Adrenal gland (tissue), 12 donors: Measurements from ENCODE around the gene PACRG. TPM values are rescaled to one million over a fixed set of nuclear protein-coding genes. Genes with fewer than 3 reads are reported as not detected.

Experiments
- DNase-seq, 7 donors: peaks; one replicate each; pipeline ENCODE4 v3.0.0-alpha.2; 2019 to 2020
- H3K27ac ChIP-seq, 5 donors: fragments of 200-600 bp; sonication (generic) in 4 of 5; 1 replicate in 3 of 5; 2 replicates in 2 of 5; pipeline versions ENCODE4 v1.5.1 to v1.8.0; 2016 to 2020; ENCODE audit warnings: mild to moderate bottlenecking in 1 of 5
- H3K27me3 ChIP-seq: fragments of 200-600 bp; 2 replicates; pipeline ENCODE4 v1.8.0; 2021
- H3K36me3 ChIP-seq, 2 donors: fragments of 200-600 bp; replicated peaks in 1 of 2; 1 replicate in 1 of 2; 2 replicates in 1 of 2; pipeline versions ENCODE4 v1.5.1 to v1.8.0; 2018 to 2022
- H3K4me1 ChIP-seq, 2 donors: fragments of 200-600 bp; replicated peaks in 1 of 2; 1 replicate in 1 of 2; 2 replicates in 1 of 2; pipeline versions ENCODE4 v1.5.1 to v1.8.0; 2018 to 2021
- H3K4me3 ChIP-seq, 4 donors: fragments of 200-600 bp; sonication (generic) in 3 of 4; one replicate each; pipeline ENCODE4 v1.5.1; 2016 to 2018
- H3K9me3 ChIP-seq, 3 donors: fragments of 200-600 bp; sonication (generic) in 1 of 3; replicated peaks in 1 of 3; 1 replicate in 2 of 3; 2 replicates in 1 of 3; pipeline versions ENCODE4 v1.5.1 to v1.8.0; 2016 to 2021
- CTCF ChIP-seq, 6 experiments: fragments of 450-650 bp in 4 of 6; fragments of 200-600 bp in 2 of 6; sonication (generic) in 1 of 6; IDR thresholded peaks; 1 replicate in 5 of 6; 2 replicates in 1 of 6; pipeline versions ENCODE4 v1.5.1 to v1.8.0; 2016 to 2021; ENCODE audit warnings: antibody characterized with exemption in 6 of 6, mild to moderate bottlenecking in 2 of 6, moderate library complexity in 1 of 6
- POLR2A ChIP-seq, 2 donors: fragments of 450-650 bp; IDR thresholded peaks; one replicate each; pipeline ENCODE4 v1.6.1; 2017; ENCODE audit warnings: antibody characterized with exemption in 2 of 2, mild to moderate bottlenecking in 2 of 2, moderate library complexity in 1 of 2
- WGBS, 4 donors: extraction: QIAGEN DNeasy Blood & Tissue Kit in 2 of 4; methylation state at CpG; one replicate each; pipeline versions ENCODE4 v1.1.5 to v1.1.7; 2013 to 2017; 5-methylcytosine and 5-hydroxymethylcytosine counted together
- intact Hi-C, 2 donors: fragments of 100-400 bp; cut with DNase I; formaldehyde crosslinking; loops; one replicate each; pipeline versions ENCODE4 v1.14.1 to v1.15.0; 2022 to 2023
- polyA plus RNA-seq, 3 donors: library from polyadenylated mRNA; stranded (reverse); fragments of 200-250 nt in 2 of 3; fragments of 350-450 nt in 1 of 3; fragmentation: Illumina TruSeq in 1 of 3; extraction: RNeasy Lipid Tissue Mini Kit (QIAGEN cat#74804) in 1 of 3; gene quantifications; one replicate each; pipeline ENCODE4 v1.2.3, GENCODE V29; 2013 to 2014
- total RNA-seq, 9 donors: library from RNA; depleted of rRNA in 4 of 9; stranded (reverse); fragments of >200 nt in 4 of 9; fragments of 120-200 nt in 1 of 9; fragmentation: NEBNext Ultra II Directional in 1 of 9; extraction: Animal tissue kit (Norgen Biotek cat#: 25700) in 1 of 9; gene quantifications; one replicate each; pipeline versions ENCODE4 v1.1.0 to v1.2.4, GENCODE V29; 2013 to 2023
- donor health status: healthy with polysubstance abuse.
- donor health status: Bipolar disorder and iron deficiency.
- donor health status: DM: yes; HTN: yes; CAD: no.
- donor health status: DM: no; HTN: no; CAD: no.
- donor health status: DM: no; HTN: no; CAD: no.
- donor health status: DM: yes; HTN: yes; CAD: no.

Gene PACRG
- total and polyA plus RNA-seq, 12 donors, result 0.18 to 6.1 (median 1.4) TPM

DNA sequence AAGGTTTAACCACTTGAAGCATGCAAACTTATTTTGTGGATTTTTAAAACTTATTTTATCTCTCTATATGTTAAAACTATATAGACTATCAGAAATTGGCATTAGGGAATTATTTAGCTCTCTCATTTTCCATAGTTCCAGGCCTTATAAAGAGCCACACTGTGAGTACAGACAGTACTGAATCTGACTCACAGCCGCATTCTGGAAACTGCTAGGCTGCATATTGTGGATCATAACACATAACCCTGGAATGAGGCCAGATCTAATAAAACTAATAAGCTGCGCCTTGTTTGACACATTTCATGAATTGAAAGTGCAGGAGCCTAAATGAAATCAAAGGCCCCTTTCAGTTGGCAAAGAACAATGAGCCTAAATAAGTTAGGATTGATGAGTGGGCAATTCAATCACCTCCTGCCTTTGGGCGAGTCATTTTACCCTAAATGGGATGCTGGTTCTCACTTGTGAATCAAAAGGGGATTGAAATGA is 308.4 kb downstream of the PACRG start:
- intact Hi-C loops, result no loop called here
- WGBS, 4 donors, result 69 to 90% (median 85%) methylated on average over 3 of the region's 3 CpGs
- Histone ChIP-seq H3K27me3 (no peaks in the 10 kb centered on the region), H3K4me3 (no peak overlapping the region), H3K4me1 (no peaks in the 10 kb centered on the region), H3K27ac (no peak overlapping the region), H3K9me3 (peaks cover 0 to 8% (median 0%) of the 10 kb centered on the region in 3 donors), H3K36me3 (no peaks in the 10 kb centered on the region)
- DNase-seq, result no peak
- TF ChIP-seq CTCF (IDR thresholded peaks at IDR 0.05) (no peak), POLR2A (IDR thresholded peaks at IDR 0.05) (no peak)

DNA sequence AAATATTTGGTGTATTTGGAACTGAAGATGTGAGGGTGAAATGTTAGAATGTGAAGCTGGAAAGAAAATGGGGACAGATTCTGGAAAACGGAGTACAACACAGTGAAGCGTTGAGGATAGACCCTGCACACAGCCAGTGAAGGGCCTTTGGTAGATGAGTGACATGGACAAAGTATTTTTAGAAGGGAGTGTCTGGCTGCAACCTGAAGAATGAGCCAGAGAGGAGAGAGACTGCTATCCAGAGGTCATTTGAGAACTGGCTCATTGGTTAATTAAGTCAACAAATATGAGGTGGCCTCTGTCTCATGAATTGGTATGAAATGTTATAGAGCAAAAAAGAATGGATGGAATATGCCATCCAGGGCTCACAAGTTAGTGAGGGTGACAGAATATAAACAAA is 310.5 kb downstream of the PACRG start:
- no peaks in the 10 kb centered on the region for H3K36me3 ChIP-seq
- no peak overlapping the region for H3K27ac ChIP-seq
- no peak overlapping the region for H3K4me3 ChIP-seq
- 84 to 95% (median 88%) methylated on average over 2 of the region's 2 CpGs for WGBS, 4 donors
- TF ChIP-seq POLR2A (IDR thresholded peaks at IDR 0.05), result no peak
- TF ChIP-seq CTCF (IDR thresholded peaks at IDR 0.05), result no peak
- no peaks in the 10 kb centered on the region for H3K9me3 ChIP-seq
- DNase-seq, result no peak
- no peaks in the 10 kb centered on the region for H3K27me3 ChIP-seq
- intact Hi-C loops, result no loop called here
- no peaks in the 10 kb centered on the region for H3K4me1 ChIP-seq

GRCh38 chr6:163048345-163048744 is 320.6 kb downstream of the PACRG start:
- TF ChIP-seq CTCF (IDR thresholded peaks at IDR 0.05), result no peak
- no peak for TF ChIP-seq POLR2A (IDR thresholded peaks at IDR 0.05)
- H3K27me3 ChIP-seq, result no peaks in the 10 kb centered on the region
- H3K4me3 ChIP-seq, result no peak overlapping the region
- H3K36me3 ChIP-seq, result no peaks in the 10 kb centered on the region
- 69 to 84% (median 82%) methylated on average over 5 of the region's 5 CpGs for whole genome bisulfite sequencing, 4 donors
- no peak for DNase-seq
- no peaks in the 10 kb centered on the region for H3K4me1 ChIP-seq
- no peak overlapping the region for H3K27ac ChIP-seq
- intact Hi-C loops, result no loop called here
- H3K9me3 ChIP-seq, result no peaks in the 10 kb centered on the region

DNA sequence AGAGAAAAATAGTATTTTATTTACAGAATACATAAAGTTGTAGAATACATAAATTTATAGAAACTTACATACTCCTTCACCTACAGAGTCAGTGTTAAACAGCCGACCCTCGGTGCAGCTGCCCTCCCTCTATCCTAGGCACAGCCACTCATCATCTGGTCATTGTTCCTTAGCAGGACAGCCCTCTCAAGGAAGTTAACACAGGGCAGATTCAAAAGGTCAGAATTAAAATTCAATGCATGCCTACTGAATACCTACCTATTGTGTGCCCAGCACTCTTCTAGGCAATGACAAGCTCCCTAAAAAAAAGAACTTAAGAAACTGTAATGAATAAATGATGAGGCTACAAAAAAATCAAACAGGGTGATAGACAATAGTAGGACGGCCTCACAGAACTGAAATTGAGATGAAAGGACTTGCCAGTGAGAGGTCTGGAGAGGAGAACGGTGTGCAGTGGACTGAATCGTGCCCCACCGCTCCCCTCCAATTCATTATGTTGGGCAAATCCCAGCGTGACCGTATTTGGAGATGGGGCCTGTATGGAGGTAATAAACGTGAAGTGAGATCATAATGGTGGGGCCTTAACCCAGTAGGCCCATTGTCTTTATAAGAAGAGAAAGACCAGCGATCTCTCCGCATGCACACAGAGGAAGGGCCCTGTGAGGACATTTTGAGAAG is 326.0 kb downstream of the PACRG start:
- H3K36me3 ChIP-seq, result no peaks in the 10 kb centered on the region
- no peaks in the 10 kb centered on the region for H3K9me3 ChIP-seq
- H3K27ac ChIP-seq, result no peak overlapping the region
- H3K4me1 ChIP-seq, result no peaks in the 10 kb centered on the region
- intact Hi-C loops, result no loop called here
- TF ChIP-seq CTCF (IDR thresholded peaks at IDR 0.05), result no peak
- TF ChIP-seq POLR2A (IDR thresholded peaks at IDR 0.05), result no peak
- no peak overlapping the region for H3K4me3 ChIP-seq
- 89 to 94% (median 92%) methylated on average over 11 of the region's 11 CpGs for WGBS, 4 donors
- H3K27me3 ChIP-seq, result no peaks in the 10 kb centered on the region
- no peak for DNase-seq
